Measurements from ENCODE around the gene AKAP10. TPM values are rescaled to one million over a fixed set of nuclear protein-coding genes. Genes with fewer than 3 reads are reported as not detected.
"Not testable (repeated sequence)": the region's sequence is repeated elsewhere in the genome, so short reads cannot be mapped to it uniquely, and the experiment has no call there.

The AKAP10 gene
- total and polyA plus RNA-seq, 2 of the 4 experiments (the other 2 are of a cell fraction): 12.7 to 18.6 TPM

DNA sequence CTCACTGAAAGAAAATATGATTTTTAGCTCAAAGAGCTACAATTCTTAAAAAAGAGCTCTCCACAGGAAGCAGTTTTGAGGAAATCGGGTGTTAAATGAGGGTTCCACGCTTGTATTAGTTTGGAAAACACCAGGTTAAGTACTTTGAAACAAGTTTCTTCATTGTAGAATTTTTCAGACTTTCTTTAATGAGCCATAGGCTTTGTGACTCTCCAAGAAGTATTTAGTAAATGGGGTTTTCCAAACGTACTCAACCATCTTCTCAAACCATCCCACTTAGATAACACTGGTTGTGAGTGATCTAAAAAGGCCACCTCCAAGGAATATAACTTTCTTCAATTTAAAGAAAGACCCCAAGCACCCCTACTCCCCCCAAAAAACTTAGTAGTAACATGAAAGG is 112.6 kb downstream of the AKAP10 start:
- ChIA-PET CTCF (interaction anchor here (0.6 kb wide), 1 partner anchor 515 kb away, joined by 4 read pairs; no protein-coding TSS in a partner anchor), POLR2A (ENCODE audit: unreplicated experiment) (no interaction called here)
- no peaks in the 10 kb centered on the region; the same call in 1 of the 2 replicates for H3K9me1 ChIP-seq (ENCODE audit: insufficient read depth, low read length)
- ATAC-seq (ENCODE audit: low read depth): no peak
- no peak overlapping the region for H3K4me2 ChIP-seq (ENCODE audit: low read depth, low read length)
- TF ChIP-seq, protein P1, sequence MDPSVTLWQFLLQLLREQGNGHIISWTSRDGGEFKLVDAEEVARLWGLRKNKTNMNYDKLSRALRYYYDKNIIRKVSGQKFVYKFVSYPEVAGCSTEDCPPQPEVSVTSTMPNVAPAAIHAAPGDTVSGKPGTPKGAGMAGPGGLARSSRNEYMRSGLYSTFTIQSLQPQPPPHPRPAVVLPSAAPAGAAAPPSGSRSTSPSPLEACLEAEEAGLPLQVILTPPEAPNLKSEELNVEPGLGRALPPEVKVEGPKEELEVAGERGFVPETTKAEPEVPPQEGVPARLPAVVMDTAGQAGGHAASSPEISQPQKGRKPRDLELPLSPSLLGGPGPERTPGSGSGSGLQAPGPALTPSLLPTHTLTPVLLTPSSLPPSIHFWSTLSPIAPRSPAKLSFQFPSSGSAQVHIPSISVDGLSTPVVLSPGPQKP (IDR thresholded peaks at IDR 0.05; ENCODE audit: borderline replicate concordance, low read depth, low read length): no peak
- no peak for TF ChIP-seq MXI1 (IDR thresholded peaks at IDR 0.05; ENCODE audit: borderline replicate concordance, low read depth, low read length)
- no peak for TF ChIP-seq CEBPB (IDR thresholded peaks at IDR 0.05; ENCODE audit: low read depth, low read length)
- no peak for TF ChIP-seq MAZ (IDR thresholded peaks at IDR 0.05; ENCODE audit: borderline replicate concordance, low read depth, low read length)
- in situ Hi-C loops (cut with MboI; ENCODE audit: low sequenced_read_pairs) (no loop called here), dilution Hi-C loops (cut with HindIII; ENCODE audit: low sequenced_read_pairs, unreplicated experiment) (no loop called here), intact Hi-C loops (cut with micrococcal nuclease) (loop anchor here (5.0 kb wide), 1 partner anchor 42 kb away; no protein-coding TSS in a partner anchor)
- H2AK5ac ChIP-seq (ENCODE audit: low read depth, low read length): no peak overlapping the region
- BruUV-seq (replicated peaks): no TSS peak
- H3K27ac ChIP-seq (ENCODE audit: insufficient read depth, low read length): no peak overlapping the region
- no peaks in the 10 kb centered on the region for H3K27me3 ChIP-seq (ENCODE audit: control insufficient read depth, insufficient read depth, low read length)
- H3K4ac ChIP-seq (ENCODE audit: low read depth, low read length): no peak overlapping the region
- H3K9me3 ChIP-seq (ENCODE audit: control insufficient read depth, insufficient read depth, low read length): no peaks in the 10 kb centered on the region
- no peak overlapping the region for H4K5ac ChIP-seq (ENCODE audit: low read depth, low read length)
- no peak overlapping the region for H2BK20ac ChIP-seq (ENCODE audit: low read depth, low read length)
- no peak overlapping the region for H2AK9ac ChIP-seq (replicated peaks; ENCODE audit: low read depth, low read length, poor library complexity)
- H4K91ac ChIP-seq (ENCODE audit: insufficient read depth, low read depth, low read length): no peak overlapping the region
- no peak overlapping the region for H4K8ac ChIP-seq (ENCODE audit: low read depth in 2 of 2, low read length in 2 of 2)
- WGBS, 2 experiments (ENCODE audit: extremely low coverage in 2 of 2, insufficient read length in 1 of 2): no CpG with 5 or more reads among the region's 3 CpGs
- no peak overlapping the region for H3K23ac ChIP-seq (ENCODE audit: low read depth, low read length)
- H3K9ac ChIP-seq (ENCODE audit: low read depth, low read length): no peak overlapping the region
- no peak overlapping the region for H2BK5ac ChIP-seq (ENCODE audit: low read depth, low read length, poor library complexity, severe bottlenecking)
- H3K36me3 ChIP-seq (ENCODE audit: control insufficient read depth, insufficient read depth, low read length): peaks cover 4% of the 10 kb centered on the region; the same call in 1 of the 2 replicates
- H4K20me1 ChIP-seq (ENCODE audit: insufficient read depth, low read length): no peaks in the 10 kb centered on the region
- H3K56ac ChIP-seq (ENCODE audit: extremely low read depth, insufficient read depth, low read length): no peak overlapping the region
- H2BK120ac ChIP-seq (ENCODE audit: low read depth, low read length): no peak overlapping the region
- no peak overlapping the region for H3K18ac ChIP-seq (ENCODE audit: low read depth, low read length)
- no peaks in the 10 kb centered on the region for H3K4me1 ChIP-seq (ENCODE audit: control insufficient read depth, insufficient read depth, low read length)
- H3K79me1 ChIP-seq (ENCODE audit: low read depth in 1 of 2, low read length in 2 of 2): peaks cover 6% of the 10 kb centered on the region in 2 experiments
- no peak overlapping the region for H2BK15ac ChIP-seq (ENCODE audit: low read depth, low read length)
- H3K4me3 ChIP-seq (ENCODE audit: insufficient read depth, low read depth, low read length): no peak overlapping the region
- H3K14ac ChIP-seq (replicated peaks; ENCODE audit: low read depth, low read length): no peak overlapping the region
- no peak for DNase-seq
- H2AFZ ChIP-seq (replicated peaks; ENCODE audit: low read length, poor library complexity): no peak overlapping the region

DNA sequence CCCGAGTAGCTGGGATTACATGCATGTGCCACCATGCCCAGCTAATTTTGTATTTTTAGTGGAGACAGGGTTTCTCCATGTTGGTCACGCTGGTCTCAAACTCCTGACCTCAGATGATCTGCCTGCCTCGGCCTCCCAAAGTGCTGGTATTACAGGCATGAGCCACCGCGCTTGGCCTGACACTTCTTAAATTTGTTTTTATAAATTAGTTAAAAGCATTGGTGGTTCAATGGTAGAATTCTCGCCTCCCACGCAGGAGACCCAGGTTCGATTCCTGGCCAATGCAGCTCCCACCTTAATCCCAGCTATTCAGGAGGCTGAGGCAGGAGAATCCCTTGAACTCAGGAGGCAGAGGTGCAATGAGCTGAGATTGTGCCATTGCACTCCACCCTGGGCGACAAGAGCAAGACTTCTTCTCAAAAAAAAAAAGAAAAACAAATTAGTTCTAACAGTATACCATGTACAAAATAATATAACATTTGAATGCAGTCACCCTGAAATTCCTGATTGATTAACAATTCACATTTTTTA is 116.9 kb downstream of the AKAP10 start:
- H4K91ac ChIP-seq (ENCODE audit: insufficient read depth, low read depth, low read length); H4K5ac ChIP-seq (ENCODE audit: low read depth, low read length); H2BK120ac ChIP-seq (ENCODE audit: low read depth, low read length); H4K8ac ChIP-seq (ENCODE audit: low read depth in 2 of 2, low read length in 2 of 2); POLR2A ChIA-PET (ENCODE audit: unreplicated experiment); H3K4ac ChIP-seq (ENCODE audit: low read depth, low read length); H3K14ac ChIP-seq (replicated peaks; ENCODE audit: low read depth, low read length); H3K4me3 ChIP-seq (ENCODE audit: insufficient read depth, low read depth, low read length); intact Hi-C loops (cut with micrococcal nuclease); H3K56ac ChIP-seq (ENCODE audit: extremely low read depth, insufficient read depth, low read length); H3K4me1 ChIP-seq (ENCODE audit: control insufficient read depth, insufficient read depth, low read length); H3K4me2 ChIP-seq (ENCODE audit: low read depth, low read length); H3K9me1 ChIP-seq (ENCODE audit: insufficient read depth, low read length); H2BK20ac ChIP-seq (ENCODE audit: low read depth, low read length); ATAC-seq (ENCODE audit: low read depth); BruUV-seq (replicated peaks); H3K79me1 ChIP-seq (ENCODE audit: low read depth in 1 of 2, low read length in 2 of 2); H3K23ac ChIP-seq (ENCODE audit: low read depth, low read length); H3K9me3 ChIP-seq (ENCODE audit: control insufficient read depth, insufficient read depth, low read length); H2BK5ac ChIP-seq (ENCODE audit: low read depth, low read length, poor library complexity, severe bottlenecking); H2AFZ ChIP-seq (replicated peaks; ENCODE audit: low read length, poor library complexity); in situ Hi-C loops (cut with MboI; ENCODE audit: low sequenced_read_pairs); H2BK15ac ChIP-seq (ENCODE audit: low read depth, low read length); dilution Hi-C loops (cut with HindIII; ENCODE audit: low sequenced_read_pairs, unreplicated experiment); H3K18ac ChIP-seq (ENCODE audit: low read depth, low read length); H3K27ac ChIP-seq (ENCODE audit: insufficient read depth, low read length); H3K9ac ChIP-seq (ENCODE audit: low read depth, low read length); H2AK5ac ChIP-seq (ENCODE audit: low read depth, low read length); H4K20me1 ChIP-seq (ENCODE audit: insufficient read depth, low read length); H2AK9ac ChIP-seq (replicated peaks; ENCODE audit: low read depth, low read length, poor library complexity); DNase-seq; H3K27me3 ChIP-seq (ENCODE audit: control insufficient read depth, insufficient read depth, low read length): not testable (repeated sequence)
- 100% methylated on average over 1 of the region's 9 CpGs; no CpG with 5 or more reads in 1 of the 2 experiments for WGBS, 2 experiments (ENCODE audit: extremely low coverage in 2 of 2, insufficient read length in 1 of 2)
- peaks cover 12% of the 10 kb centered on the region; the same call in 1 of the 2 replicates for H3K36me3 ChIP-seq (ENCODE audit: control insufficient read depth, insufficient read depth, low read length)
- CTCF ChIA-PET: interaction anchor here (0.6 kb wide), 1 partner anchor 68 kb away, joined by 3 read pairs; no protein-coding TSS in a partner anchor
